ENCODE results near the gene KRTAP22-1. TPM values are rescaled to one million over a fixed set of nuclear protein-coding genes. Genes with fewer than 3 reads are reported as not detected.

The KRTAP22-1 gene
- total RNA-seq, 2 experiments from 2014 or later = not detected

- Mint-ChIP-seq H3K4me3 (no peak within 1 kb of the TSS), H3K36me3 (ENCODE audit: low read depth) (no peaks in the 10 kb centered on the region), H3K27ac (no peak within 1 kb of the TSS), H3K27me3 (ENCODE audit: low read depth) (no peaks in the 10 kb centered on the region), H3K9me3 (ENCODE audit: insufficient read depth) (no peaks in the 10 kb centered on the region), H3K4me1 (ENCODE audit: low read depth) (no peaks in the 10 kb centered on the region)
- ChIA-PET POLR2A (no interaction called here), CTCF (no interaction called here)
- ATAC-seq = no peak
- no peak for DNase-seq
Measured at GRCh38 chr21:30592140-30592539, 8.7 kb upstream of the KRTAP22-1 start, which contains the start of gene KRTAP6-3. KRTAP6-3 (plus strand) TSS chr21:30592440; CDS start chr21:30592446, 6 bp downstream.

- POLR2A ChIA-PET = no interaction called here
- no peak within 1 kb of the TSS for H3K4me3 Mint-ChIP-seq
- no peaks in the 10 kb centered on the region for H3K4me1 Mint-ChIP-seq (ENCODE audit: low read depth)
- H3K27me3 Mint-ChIP-seq (ENCODE audit: low read depth) = no peaks in the 10 kb centered on the region
- ATAC-seq (no peak), DNase-seq (no peak)
- no peak within 1 kb of the TSS for H3K27ac Mint-ChIP-seq
- CTCF ChIA-PET = no interaction called here
- H3K9me3 Mint-ChIP-seq (ENCODE audit: insufficient read depth) = peaks cover 3% of the 10 kb centered on the region
- no peaks in the 10 kb centered on the region for H3K36me3 Mint-ChIP-seq (ENCODE audit: low read depth)
Measured at GRCh38 chr21:30598802-30599201, 2.1 kb upstream of the KRTAP22-1 start, which contains the start of gene KRTAP6-2. KRTAP6-2 (minus strand) TSS chr21:30598902; CDS start chr21:30598874, 28 bp downstream.

- Mint-ChIP-seq H3K9me3 (ENCODE audit: insufficient read depth) (peaks cover 3% of the 10 kb centered on the region), H3K4me1 (ENCODE audit: low read depth) (no peaks in the 10 kb centered on the region), H3K27ac (no peak overlapping the region), H3K4me3 (no peak overlapping the region), H3K27me3 (ENCODE audit: low read depth) (no peaks in the 10 kb centered on the region), H3K36me3 (ENCODE audit: low read depth) (no peaks in the 10 kb centered on the region)
- POLR2A ChIA-PET = no interaction called here
- CTCF ChIA-PET = no interaction called here
- DNase-seq (no peak), ATAC-seq (no peak)
Measured at GRCh38 chr21:30605968-30606367, 5.1 kb downstream of the KRTAP22-1 start.

GRCh38 chr21:30612132-30612531, 11.2 kb downstream of the KRTAP22-1 start:
- H3K36me3 Mint-ChIP-seq (ENCODE audit: low read depth) = no peaks in the 10 kb centered on the region
- CTCF ChIA-PET = no interaction called here
- no peak overlapping the region for H3K27ac Mint-ChIP-seq
- H3K27me3 Mint-ChIP-seq (ENCODE audit: low read depth) = no peaks in the 10 kb centered on the region
- H3K4me1 Mint-ChIP-seq (ENCODE audit: low read depth) = no peaks in the 10 kb centered on the region
- ATAC-seq = no peak
- no peaks in the 10 kb centered on the region for H3K9me3 Mint-ChIP-seq (ENCODE audit: insufficient read depth)
- no peak for DNase-seq
- POLR2A ChIA-PET = no interaction called here
- no peak overlapping the region for H3K4me3 Mint-ChIP-seq

- ChIA-PET POLR2A (no interaction called here), CTCF (no interaction called here)
- Mint-ChIP-seq H3K4me3 (no peak within 1 kb of the TSS), H3K27me3 (ENCODE audit: low read depth) (no peaks in the 10 kb centered on the region), H3K4me1 (ENCODE audit: low read depth) (no peaks in the 10 kb centered on the region), H3K36me3 (ENCODE audit: low read depth) (no peaks in the 10 kb centered on the region), H3K27ac (no peak within 1 kb of the TSS), H3K9me3 (ENCODE audit: insufficient read depth) (no peaks in the 10 kb centered on the region)
- DNase-seq (no peak), ATAC-seq (no peak)
Measured at GRCh38 chr21:30613836-30614235, 12.9 kb downstream of the KRTAP22-1 start, which contains the start of gene KRTAP6-1. KRTAP6-1 (minus strand) TSS chr21:30613930; CDS start chr21:30613904, 26 bp downstream.

GRCh38 chr21:30615199-30615598, 14.3 kb downstream of the KRTAP22-1 start:
- H3K4me1 Mint-ChIP-seq (ENCODE audit: low read depth) = no peaks in the 10 kb centered on the region
- no peak overlapping the region for H3K4me3 Mint-ChIP-seq
- ATAC-seq = no peak
- no peaks in the 10 kb centered on the region for H3K27me3 Mint-ChIP-seq (ENCODE audit: low read depth)
- DNase-seq = no peak
- POLR2A ChIA-PET = no interaction called here
- no peaks in the 10 kb centered on the region for H3K9me3 Mint-ChIP-seq (ENCODE audit: insufficient read depth)
- H3K36me3 Mint-ChIP-seq (ENCODE audit: low read depth) = no peaks in the 10 kb centered on the region
- H3K27ac Mint-ChIP-seq = no peak overlapping the region
- CTCF ChIA-PET = no interaction called here

- H3K4me1 Mint-ChIP-seq (ENCODE audit: low read depth) = no peaks in the 10 kb centered on the region
- CTCF ChIA-PET = no interaction called here
- H3K36me3 Mint-ChIP-seq (ENCODE audit: low read depth) = no peaks in the 10 kb centered on the region
- no peaks in the 10 kb centered on the region for H3K27me3 Mint-ChIP-seq (ENCODE audit: low read depth)
- H3K27ac Mint-ChIP-seq = no peak within 1 kb of the TSS
- ATAC-seq (no peak), DNase-seq (no peak)
- H3K9me3 Mint-ChIP-seq (ENCODE audit: insufficient read depth) = no peaks in the 10 kb centered on the region
- no peak within 1 kb of the TSS for H3K4me3 Mint-ChIP-seq
- POLR2A ChIA-PET = no interaction called here
Measured at GRCh38 chr21:30616125-30616524, 15.2 kb downstream of the KRTAP22-1 start, which contains the start of gene KRTAP20-1. KRTAP20-1 (plus strand) TSS chr21:30616425; CDS start chr21:30616455, 30 bp downstream.

GRCh38 chr21:30620080-30620479, 19.2 kb downstream of the KRTAP22-1 start:
- Mint-ChIP-seq H3K36me3 (ENCODE audit: low read depth) (no peaks in the 10 kb centered on the region), H3K4me1 (ENCODE audit: low read depth) (no peaks in the 10 kb centered on the region), H3K9me3 (ENCODE audit: insufficient read depth) (no peaks in the 10 kb centered on the region), H3K27ac (no peak overlapping the region), H3K4me3 (no peak overlapping the region), H3K27me3 (ENCODE audit: low read depth) (no peaks in the 10 kb centered on the region)
- ATAC-seq (no peak), DNase-seq (no peak)
- ChIA-PET POLR2A (no interaction called here), CTCF (no interaction called here)

GRCh38 chr21:30620522-30620921, 19.6 kb downstream of the KRTAP22-1 start, which contains the start of gene KRTAP20-4:
KRTAP20-4 (plus strand) TSS chr21:30620627.
- ChIA-PET CTCF (no interaction called here), POLR2A (no interaction called here)
- Mint-ChIP-seq H3K9me3 (ENCODE audit: insufficient read depth) (no peaks in the 10 kb centered on the region), H3K4me1 (ENCODE audit: low read depth) (no peaks in the 10 kb centered on the region), H3K27ac (no peak within 1 kb of the TSS), H3K4me3 (no peak within 1 kb of the TSS), H3K36me3 (ENCODE audit: low read depth) (no peaks in the 10 kb centered on the region), H3K27me3 (ENCODE audit: low read depth) (no peaks in the 10 kb centered on the region)
- ATAC-seq (no peak), DNase-seq (no peak)

GRCh38 chr21:30623362-30623761, 22.5 kb downstream of the KRTAP22-1 start:
- ChIA-PET POLR2A (no interaction called here), CTCF (no interaction called here)
- no peak for ATAC-seq
- no peaks in the 10 kb centered on the region for H3K36me3 Mint-ChIP-seq (ENCODE audit: low read depth)
- H3K9me3 Mint-ChIP-seq (ENCODE audit: insufficient read depth) = no peaks in the 10 kb centered on the region
- no peak for DNase-seq
- no peaks in the 10 kb centered on the region for H3K27me3 Mint-ChIP-seq (ENCODE audit: low read depth)
- H3K4me3 Mint-ChIP-seq = no peak overlapping the region
- H3K27ac Mint-ChIP-seq = no peak overlapping the region
- H3K4me1 Mint-ChIP-seq (ENCODE audit: low read depth) = no peaks in the 10 kb centered on the region

- ATAC-seq (no peak), DNase-seq (no peak)
- Mint-ChIP-seq H3K4me1 (ENCODE audit: low read depth) (no peaks in the 10 kb centered on the region), H3K4me3 (no peak overlapping the region), H3K36me3 (ENCODE audit: low read depth) (no peaks in the 10 kb centered on the region), H3K9me3 (ENCODE audit: insufficient read depth) (no peaks in the 10 kb centered on the region), H3K27me3 (ENCODE audit: low read depth) (no peaks in the 10 kb centered on the region), H3K27ac (no peak overlapping the region)
- ChIA-PET CTCF (no interaction called here), POLR2A (no interaction called here)
Measured at GRCh38 chr21:30625449-30626165, 24.7 kb downstream of the KRTAP22-1 start.

GRCh38 chr21:30628109-30628508, 27.2 kb downstream of the KRTAP22-1 start:
- no peaks in the 10 kb centered on the region for H3K36me3 Mint-ChIP-seq (ENCODE audit: low read depth)
- H3K27me3 Mint-ChIP-seq (ENCODE audit: low read depth) = no peaks in the 10 kb centered on the region
- ChIA-PET POLR2A (no interaction called here), CTCF (no interaction called here)
- no peak overlapping the region for H3K27ac Mint-ChIP-seq
- no peaks in the 10 kb centered on the region for H3K4me1 Mint-ChIP-seq (ENCODE audit: low read depth)
- no peak overlapping the region for H3K4me3 Mint-ChIP-seq
- DNase-seq (no peak), ATAC-seq (no peak)
- H3K9me3 Mint-ChIP-seq (ENCODE audit: insufficient read depth) = no peaks in the 10 kb centered on the region

- H3K36me3 Mint-ChIP-seq (ENCODE audit: low read depth) = no peaks in the 10 kb centered on the region
- H3K27me3 Mint-ChIP-seq (ENCODE audit: low read depth) = no peaks in the 10 kb centered on the region
- H3K4me3 Mint-ChIP-seq = no peak overlapping the region
- ChIA-PET POLR2A (interaction anchor here (0.6 to 0.7 kb wide), 2 partner anchors 79 to 246 kb away, joined by 3 read pairs; no protein-coding TSS in a partner anchor), CTCF (no interaction called here)
- no peak overlapping the region for H3K27ac Mint-ChIP-seq
- DNase-seq = no peak
- H3K4me1 Mint-ChIP-seq (ENCODE audit: low read depth) = no peaks in the 10 kb centered on the region
- no peaks in the 10 kb centered on the region for H3K9me3 Mint-ChIP-seq (ENCODE audit: insufficient read depth)
- no peak for ATAC-seq
Measured at GRCh38 chr21:30629200-30629599, 28.3 kb downstream of the KRTAP22-1 start.

All from activated CD8-positive, alpha-beta T cell treated with anti-CD3 and anti-CD28 coated beads, Interleukin-2, amount 10 ng/mL, durations not matched to agents 7 days and 5 days (primary cell).